Measurements from ENCODE around the gene VIPR1.

Gene VIPR1

GRCh38 chr3:42545284-42545900 lies 42.9 kb downstream of the VIPR1 start:
- no peak for DNase-seq (ENCODE audit: extremely low read depth, low read depth)
- no peak overlapping the region for H3K4me3 ChIP-seq (replicated peaks; ENCODE audit: low read depth, low read length)
- TF ChIP-seq CTCF (IDR thresholded peaks at IDR 0.05; ENCODE audit: low read depth, low read length, missing control alignments), result no peak

- no peak for TF ChIP-seq CTCF (IDR thresholded peaks at IDR 0.05; ENCODE audit: low read depth, low read length, missing control alignments)
- DNase-seq (ENCODE audit: extremely low read depth, low read depth), result no peak
- H3K4me3 ChIP-seq (replicated peaks; ENCODE audit: low read depth, low read length), result no peak overlapping the region
These were observed 44.3 kb downstream of the VIPR1 start for GRCh38 chr3:42546691-42547213.

- no peak overlapping the region for H3K4me3 ChIP-seq (replicated peaks; ENCODE audit: low read depth, low read length)
- peak; percentile 99 for TF ChIP-seq CTCF (IDR thresholded peaks at IDR 0.05; ENCODE audit: low read depth, low read length, missing control alignments)
- no peak for DNase-seq (ENCODE audit: extremely low read depth, low read depth)
These were observed 45.0 kb downstream of the VIPR1 start for GRCh38 chr3:42547401-42547945.

- H3K4me3 ChIP-seq (replicated peaks; ENCODE audit: low read depth, low read length), result no peak overlapping the region
- DNase-seq (ENCODE audit: extremely low read depth, low read depth), result no peak
- TF ChIP-seq CTCF (IDR thresholded peaks at IDR 0.05; ENCODE audit: low read depth, low read length, missing control alignments), result no peak
These were observed 46.7 kb downstream of the VIPR1 start for GRCh38 chr3:42549131-42549530.

GRCh38 chr3:42550250-42550649 lies 47.8 kb downstream of the VIPR1 start:
- no peak for TF ChIP-seq CTCF (IDR thresholded peaks at IDR 0.05; ENCODE audit: low read depth, low read length, missing control alignments)
- H3K4me3 ChIP-seq (replicated peaks; ENCODE audit: low read depth, low read length), result no peak overlapping the region
- no peak for DNase-seq (ENCODE audit: extremely low read depth, low read depth)

- TF ChIP-seq CTCF (IDR thresholded peaks at IDR 0.05; ENCODE audit: low read depth, low read length, missing control alignments), result no peak
- no peak for DNase-seq (ENCODE audit: extremely low read depth, low read depth)
- no peak overlapping the region for H3K4me3 ChIP-seq (replicated peaks; ENCODE audit: low read depth, low read length)
These were observed 50.4 kb downstream of the VIPR1 start for GRCh38 chr3:42552830-42553229.

Data from HFF-Myc (cell line).